Adrenal gland (tissue), 5 donors: ENCODE results near the gene ALG12.

Experiments
- POLR2A ChIP-seq, 2 donors: fragments of 450-650 bp; IDR thresholded peaks; one replicate each; pipeline ENCODE4 v1.6.1; 2017; ENCODE audit warnings: antibody characterized with exemption in 2 of 2, mild to moderate bottlenecking in 2 of 2, moderate library complexity in 1 of 2
- TF ChIP-seq, protein P1 (sequence below), 6 experiments: fragments of 450-650 bp in 4 of 6; fragments of 200-600 bp in 2 of 6; sonication (generic) in 1 of 6; IDR thresholded peaks; 1 replicate in 5 of 6; 2 replicates in 1 of 6; pipeline versions ENCODE4 v1.5.1 to v1.8.0; 2016 to 2021; ENCODE audit warnings: antibody characterized with exemption in 6 of 6, mild to moderate bottlenecking in 2 of 6, moderate library complexity in 1 of 6
- donor health status: DM: no; HTN: no; CAD: no.

- TF ChIP-seq, protein P1, sequence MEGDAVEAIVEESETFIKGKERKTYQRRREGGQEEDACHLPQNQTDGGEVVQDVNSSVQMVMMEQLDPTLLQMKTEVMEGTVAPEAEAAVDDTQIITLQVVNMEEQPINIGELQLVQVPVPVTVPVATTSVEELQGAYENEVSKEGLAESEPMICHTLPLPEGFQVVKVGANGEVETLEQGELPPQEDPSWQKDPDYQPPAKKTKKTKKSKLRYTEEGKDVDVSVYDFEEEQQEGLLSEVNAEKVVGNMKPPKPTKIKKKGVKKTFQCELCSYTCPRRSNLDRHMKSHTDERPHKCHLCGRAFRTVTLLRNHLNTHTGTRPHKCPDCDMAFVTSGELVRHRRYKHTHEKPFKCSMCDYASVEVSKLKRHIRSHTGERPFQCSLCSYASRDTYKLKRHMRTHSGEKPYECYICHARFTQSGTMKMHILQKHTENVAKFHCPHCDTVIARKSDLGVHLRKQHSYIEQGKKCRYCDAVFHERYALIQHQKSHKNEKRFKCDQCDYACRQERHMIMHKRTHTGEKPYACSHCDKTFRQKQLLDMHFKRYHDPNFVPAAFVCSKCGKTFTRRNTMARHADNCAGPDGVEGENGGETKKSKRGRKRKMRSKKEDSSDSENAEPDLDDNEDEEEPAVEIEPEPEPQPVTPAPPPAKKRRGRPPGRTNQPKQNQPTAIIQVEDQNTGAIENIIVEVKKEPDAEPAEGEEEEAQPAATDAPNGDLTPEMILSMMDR (IDR thresholded peaks at IDR 0.05): no peak
- no peak for TF ChIP-seq POLR2A (IDR thresholded peaks at IDR 0.05)
Measured at GRCh38 chr22:49906071-49906798, 12.0 kb downstream of the ALG12 start.
